GM12878 (cell line): ENCODE results near the gene GPBAR1. TPM values are rescaled to one million over a fixed set of nuclear protein-coding genes. Genes with fewer than 3 reads are reported as not detected.

Source experiments
- ASH2L ChIP-seq: fragments of 300-600, 200-600 bp; sonication (generic); IDR thresholded peaks from 2 replicates; pipeline ENCODE4 v1.6.1; 2017; ENCODE audit warnings: low read depth, mild to moderate bottlenecking, borderline replicate concordance
- E4F1 ChIP-seq: fragments of 450-650 bp; IDR thresholded peaks from 2 replicates; pipeline ENCODE4 v1.6.1; 2018; ENCODE audit warnings: borderline replicate concordance, mild to moderate bottlenecking; ENCODE audit not compliant: partially characterized antibody
- ELK1 ChIP-seq: IDR thresholded peaks from 2 replicates; pipeline ENCODE4 v1.6.1; 2012; ENCODE audit warnings: low read depth, low read length, improper control_type of control experiment
- ESRRA ChIP-seq: IDR thresholded peaks from 2 replicates; pipeline ENCODE4 v1.6.1; 2012; ENCODE audit warnings: mild to moderate bottlenecking, low read length, improper control_type of control experiment
- FOXM1 ChIP-seq: IDR thresholded peaks from 2 replicates; pipeline ENCODE4 v1.6.1; 2012; ENCODE audit warnings: low read depth, mild to moderate bottlenecking, inconsistent platforms, low read length, moderate library complexity
- GABPA ChIP-seq: IDR thresholded peaks from 2 replicates; pipeline ENCODE4 v1.6.1; 2014; ENCODE audit warnings: antibody characterized with exemption, low read depth, mild to moderate bottlenecking, inconsistent platforms
- HDAC6 ChIP-seq: fragments of 200-600 bp; sonication (generic); IDR thresholded peaks from one replicate; pipeline ENCODE4 v1.8.0; 2017; ENCODE audit warnings: antibody characterized with exemption; ENCODE audit not compliant: unreplicated experiment
- KLF5 ChIP-seq: fragments of 450-650 bp; IDR thresholded peaks from 2 replicates; pipeline ENCODE4 v1.6.1; 2014; ENCODE audit warnings: mild to moderate bottlenecking; ENCODE audit not compliant: partially characterized antibody
- NR2C1 ChIP-seq: fragments of 450-650 bp; IDR thresholded peaks from 2 replicates; pipeline ENCODE4 v1.6.1; 2017; ENCODE audit warnings: antibody characterized with exemption, mild to moderate bottlenecking, moderate library complexity
- SIN3A ChIP-seq: IDR thresholded peaks from 2 replicates; pipeline ENCODE4 v1.6.1; 2012; ENCODE audit warnings: low read depth, low read length, improper control_type of control experiment
- SREBF2 ChIP-seq: IDR thresholded peaks from 2 replicates; pipeline ENCODE4 v1.6.1; 2012; ENCODE audit warnings: mild to moderate bottlenecking, low read length
- SUZ12 ChIP-seq: fragments of 200-600 bp; sonication (generic); IDR thresholded peaks from one replicate; pipeline ENCODE4 v1.6.1; 2018; ENCODE audit warnings: antibody characterized with exemption, mild to moderate bottlenecking; ENCODE audit not compliant: unreplicated experiment
- ZNF687 ChIP-seq: fragments of 450-650 bp; IDR thresholded peaks from 2 replicates; pipeline ENCODE4 v1.6.1; 2017; ENCODE audit warnings: mild to moderate bottlenecking, moderate library complexity
- polyA plus RNA-seq, 11 experiments: library from polyadenylated mRNA; depleted of rRNA in 4 of 11; unstranded in 6 of 11; stranded (reverse) in 5 of 11; fragments of >200 nt; fragmentation: Nextera tagmentation in 4 of 11; fragmentation: Illumina TruSeq in 1 of 11; extraction: Ambion mirVana in 4 of 11; extraction: Trizol in 1 of 11; gene quantifications; 1 replicate in 1 of 11; 2 replicates in 10 of 11; pipeline versions ENCODE4 v1.2.1 to v1.2.3, GENCODE V29; 2011 to 2016; ENCODE audit warnings: inconsistent platforms in 2 of 11, missing spikeins in 2 of 11, low read depth in 1 of 11
- total RNA-seq, 4 experiments: library from RNA; depleted of rRNA in 3 of 4; stranded (reverse); fragments of >200 nt in 3 of 4; fragmentation: Illumina TruSeq in 1 of 4; extraction: Trizol in 1 of 4; gene quantifications; 2 replicates each; pipeline versions ENCODE4 v1.2.1 to v1.2.3, GENCODE V29; 2013 to 2021
- TF ChIP-seq, protein P1 (sequence below): fragments of 450-650 bp; IDR thresholded peaks from 2 replicates; pipeline ENCODE4 v1.6.1; 2017; ENCODE audit warnings: borderline replicate concordance
- TF ChIP-seq, protein P2 (sequence below): fragments of 450-650 bp; IDR thresholded peaks from 2 replicates; pipeline ENCODE4 v1.6.1; 2016; ENCODE audit warnings: mild to moderate bottlenecking

The GPBAR1 gene
- total and polyA plus RNA-seq, 10 of the 15 experiments (the other 5 are each of a cell fraction or from before 2014, with no cell fraction given): 0.03 to 0.36 (median 0.11) TPM; not detected in 3

DNA sequence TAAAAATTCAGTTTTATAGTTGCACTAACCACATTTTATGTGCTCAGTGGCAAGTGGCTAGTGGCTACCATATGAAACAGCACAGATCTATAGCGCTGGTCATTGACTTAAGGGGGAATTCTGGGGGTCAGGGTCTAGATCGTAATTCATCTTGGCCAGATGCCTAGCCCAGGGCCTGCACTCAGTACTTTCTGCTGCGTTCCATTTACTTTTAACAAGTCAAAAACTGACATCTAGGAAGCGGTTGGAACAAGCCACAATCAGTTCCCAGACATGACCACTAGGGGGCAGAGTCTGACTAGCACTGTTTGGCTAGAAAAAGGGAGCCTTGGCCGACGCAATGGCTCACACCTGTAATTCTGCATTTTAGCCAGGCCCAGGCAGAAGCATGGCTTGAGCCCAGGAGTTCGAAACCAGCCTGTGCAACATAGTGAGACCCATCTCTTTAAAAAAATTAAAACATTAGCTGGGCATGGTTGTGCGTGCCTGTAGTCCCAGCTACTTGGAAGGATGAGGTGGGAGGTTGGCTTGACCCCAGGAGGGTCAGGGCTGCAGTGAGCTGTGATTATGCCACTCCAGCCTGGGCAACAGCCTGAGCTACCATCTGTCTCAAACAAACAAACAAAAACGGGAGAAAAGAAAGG, 40.5 kb downstream of the GPBAR1 start (continued):
- TF ChIP-seq E4F1 (no peak), NR2C1 (no peak), GABPA (no peak), SUZ12 (no peak), ZNF687 (no peak), FOXM1 (no peak), HDAC6 (no peak), ESRRA (no peak), SIN3A (no peak), ELK1 (no peak), KLF5 (no peak), ASH2L (no peak), SREBF2 (no peak)
- TF ChIP-seq, protein P1, sequence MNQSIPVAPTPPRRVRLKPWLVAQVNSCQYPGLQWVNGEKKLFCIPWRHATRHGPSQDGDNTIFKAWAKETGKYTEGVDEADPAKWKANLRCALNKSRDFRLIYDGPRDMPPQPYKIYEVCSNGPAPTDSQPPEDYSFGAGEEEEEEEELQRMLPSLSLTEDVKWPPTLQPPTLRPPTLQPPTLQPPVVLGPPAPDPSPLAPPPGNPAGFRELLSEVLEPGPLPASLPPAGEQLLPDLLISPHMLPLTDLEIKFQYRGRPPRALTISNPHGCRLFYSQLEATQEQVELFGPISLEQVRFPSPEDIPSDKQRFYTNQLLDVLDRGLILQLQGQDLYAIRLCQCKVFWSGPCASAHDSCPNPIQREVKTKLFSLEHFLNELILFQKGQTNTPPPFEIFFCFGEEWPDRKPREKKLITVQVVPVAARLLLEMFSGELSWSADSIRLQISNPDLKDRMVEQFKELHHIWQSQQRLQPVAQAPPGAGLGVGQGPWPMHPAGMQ: no peak
- TF ChIP-seq, protein P2, sequence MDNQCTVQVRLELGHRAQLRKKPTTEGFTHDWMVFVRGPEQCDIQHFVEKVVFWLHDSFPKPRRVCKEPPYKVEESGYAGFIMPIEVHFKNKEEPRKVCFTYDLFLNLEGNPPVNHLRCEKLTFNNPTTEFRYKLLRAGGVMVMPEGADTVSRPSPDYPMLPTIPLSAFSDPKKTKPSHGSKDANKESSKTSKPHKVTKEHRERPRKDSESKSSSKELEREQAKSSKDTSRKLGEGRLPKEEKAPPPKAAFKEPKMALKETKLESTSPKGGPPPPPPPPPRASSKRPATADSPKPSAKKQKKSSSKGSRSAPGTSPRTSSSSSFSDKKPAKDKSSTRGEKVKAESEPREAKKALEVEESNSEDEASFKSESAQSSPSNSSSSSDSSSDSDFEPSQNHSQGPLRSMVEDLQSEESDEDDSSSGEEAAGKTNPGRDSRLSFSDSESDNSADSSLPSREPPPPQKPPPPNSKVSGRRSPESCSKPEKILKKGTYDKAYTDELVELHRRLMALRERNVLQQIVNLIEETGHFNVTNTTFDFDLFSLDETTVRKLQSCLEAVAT: 0 out of 2 replicates have a peak, but pooled peaks have one; percentile 49
